NCI-H128 (cell line): ENCODE results near the gene TTLL13.

Experiments used
- DNase-seq: peaks from one replicate; lab custom pipeline; 2025; ENCODE audit not compliant: unreplicated experiment; lab: John Stamatoyannopoulos, UW

Gene TTLL13

DNA sequence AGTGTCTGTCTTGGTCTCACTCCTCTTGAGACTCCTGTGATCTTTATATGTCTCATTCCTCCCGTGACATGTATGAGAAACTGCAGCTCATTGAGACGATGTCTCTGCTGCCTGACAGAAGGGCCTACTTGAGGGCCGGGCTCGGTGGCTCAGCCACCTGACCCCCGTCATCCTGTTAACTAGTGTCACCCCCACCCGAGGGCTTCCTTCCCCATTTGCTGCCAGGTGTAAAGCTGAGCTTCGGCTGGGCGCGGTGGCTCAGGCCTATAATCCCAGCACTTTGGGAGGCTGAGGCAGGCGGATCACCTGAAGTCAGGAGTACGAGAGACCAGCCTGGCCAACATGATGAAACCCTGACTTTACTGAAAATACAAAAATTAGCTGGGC lies 35.5 kb upstream of the TTLL13 start:
- no peak for DNase-seq

DNA sequence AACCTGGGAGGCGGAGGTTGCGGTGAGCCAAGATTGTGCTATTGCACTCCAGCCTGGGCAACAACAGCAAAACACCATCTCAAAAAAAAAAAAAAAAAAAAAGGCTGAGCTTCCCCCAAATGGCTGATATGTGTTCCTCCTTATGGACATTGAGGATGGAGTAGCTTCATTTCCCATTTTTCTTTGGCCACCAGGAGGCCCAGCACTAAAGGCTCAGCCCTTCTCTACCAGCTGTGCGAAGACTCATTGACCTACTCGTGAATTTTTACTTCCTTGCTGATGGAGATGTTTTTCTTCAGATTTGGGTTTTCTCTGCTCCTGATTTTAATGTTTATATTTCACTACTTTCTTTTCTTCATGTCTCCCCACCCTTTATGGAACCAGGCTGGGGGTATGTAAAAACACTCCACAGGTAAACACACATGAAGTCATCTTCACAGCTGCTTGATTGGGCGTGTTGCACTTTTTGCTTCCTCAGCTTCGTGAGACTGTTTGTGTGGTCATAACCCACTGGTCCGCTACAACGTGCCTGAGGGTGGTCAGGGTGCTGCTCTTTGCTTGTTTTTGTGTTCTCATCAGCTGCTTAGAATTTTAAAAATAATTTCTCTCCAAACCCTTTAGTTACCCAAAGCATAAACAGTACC lies 34.7 kb upstream of the TTLL13 start:
- no peak for DNase-seq

DNA sequence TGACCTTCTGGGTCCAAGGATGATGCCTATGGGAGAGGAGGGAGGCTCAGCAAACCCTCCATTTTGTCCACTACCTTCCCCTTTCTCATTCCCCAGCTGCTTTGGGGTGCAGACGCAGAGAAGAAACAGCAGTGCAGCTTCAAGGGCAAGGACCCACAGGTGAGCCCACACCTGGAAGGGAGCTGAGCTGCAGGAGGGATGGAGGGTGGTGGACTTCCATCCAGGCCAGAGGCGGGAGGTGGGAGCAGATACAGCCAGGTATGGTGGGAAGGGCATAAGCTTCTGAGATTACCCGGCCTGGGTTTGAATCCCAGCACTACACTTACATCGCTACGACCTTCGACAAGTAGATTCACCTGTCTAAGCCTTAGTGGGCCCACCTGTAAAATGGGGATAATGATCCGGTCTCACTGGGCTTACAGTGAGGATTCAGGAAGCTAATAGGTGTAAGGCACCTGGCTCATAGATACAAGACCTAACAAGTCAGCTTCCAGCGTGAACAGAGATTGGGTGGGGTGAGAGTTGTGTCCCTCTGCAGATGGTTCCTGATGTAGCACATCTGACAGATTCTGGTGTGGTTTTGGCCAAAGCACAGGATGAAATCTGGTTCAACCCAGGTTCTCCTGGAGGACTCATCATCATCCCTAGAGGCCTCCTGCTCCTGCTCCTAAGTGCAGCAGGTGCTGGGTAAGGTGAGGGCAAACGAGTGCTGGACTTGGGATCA lies 31.5 kb upstream of the TTLL13 start:
- no peak for DNase-seq

DNA sequence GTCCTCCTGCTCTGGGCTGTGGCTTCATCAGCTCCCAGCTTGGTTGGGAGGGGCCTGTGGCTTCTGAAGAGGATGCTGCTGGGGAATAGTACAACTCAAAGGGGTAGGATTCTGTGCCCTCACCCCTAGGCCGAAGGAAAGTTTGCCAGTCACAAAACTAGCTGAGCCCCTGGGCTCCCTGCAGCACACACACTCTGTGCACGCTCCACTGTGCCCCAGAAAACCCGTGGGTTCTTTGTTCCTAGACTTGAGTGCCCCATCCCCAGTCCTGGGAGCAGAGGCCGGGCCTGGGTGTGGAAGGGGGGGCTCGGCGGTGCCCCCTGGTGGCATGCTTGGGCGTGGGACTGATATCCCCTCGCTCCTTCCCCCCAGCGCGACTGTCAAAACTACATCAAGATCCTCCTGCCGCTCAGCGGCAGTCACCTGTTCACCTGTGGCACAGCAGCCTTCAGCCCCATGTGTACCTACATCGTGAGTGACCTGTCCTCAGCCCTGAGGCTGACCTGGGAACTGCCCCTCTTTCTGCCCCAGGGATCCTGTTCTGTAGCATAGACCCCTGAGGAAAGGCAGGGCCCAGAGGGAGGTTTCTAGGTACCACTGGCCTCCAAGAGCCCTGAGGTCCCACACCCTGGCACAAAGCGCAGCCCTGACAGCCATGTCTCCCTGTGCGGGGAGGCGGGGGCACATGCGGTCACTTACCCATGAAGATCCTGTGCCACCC lies 29.8 kb upstream of the TTLL13 start:
- DNase-seq: no peak

DNA sequence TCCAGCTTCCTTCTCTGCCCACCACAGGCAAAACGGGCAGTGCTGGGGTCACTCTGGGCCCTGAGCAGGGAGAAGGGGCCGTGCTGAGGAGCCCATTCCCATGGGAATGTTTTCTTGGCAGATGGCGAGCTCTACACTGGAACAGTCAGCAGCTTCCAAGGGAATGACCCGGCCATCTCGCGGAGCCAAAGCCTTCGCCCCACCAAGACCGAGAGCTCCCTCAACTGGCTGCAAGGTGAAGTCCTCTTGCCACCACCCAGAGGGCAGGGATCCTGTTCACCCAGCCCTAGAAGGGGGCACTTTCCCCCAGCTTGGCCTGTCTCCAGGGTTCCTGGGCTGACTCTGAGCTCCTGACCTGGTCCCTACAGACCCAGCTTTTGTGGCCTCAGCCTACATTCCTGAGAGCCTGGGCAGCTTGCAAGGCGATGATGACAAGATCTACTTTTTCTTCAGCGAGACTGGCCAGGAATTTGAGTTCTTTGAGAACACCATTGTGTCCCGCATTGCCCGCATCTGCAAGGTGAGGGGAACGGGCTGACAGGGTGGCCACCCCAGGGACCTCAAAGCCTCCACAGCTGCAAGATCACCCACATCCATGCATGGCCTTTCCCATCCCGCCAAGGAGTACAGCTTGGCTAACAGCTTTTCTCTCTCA lies 28.0 kb upstream of the TTLL13 start:
- peak; percentile 11 for DNase-seq

DNA sequence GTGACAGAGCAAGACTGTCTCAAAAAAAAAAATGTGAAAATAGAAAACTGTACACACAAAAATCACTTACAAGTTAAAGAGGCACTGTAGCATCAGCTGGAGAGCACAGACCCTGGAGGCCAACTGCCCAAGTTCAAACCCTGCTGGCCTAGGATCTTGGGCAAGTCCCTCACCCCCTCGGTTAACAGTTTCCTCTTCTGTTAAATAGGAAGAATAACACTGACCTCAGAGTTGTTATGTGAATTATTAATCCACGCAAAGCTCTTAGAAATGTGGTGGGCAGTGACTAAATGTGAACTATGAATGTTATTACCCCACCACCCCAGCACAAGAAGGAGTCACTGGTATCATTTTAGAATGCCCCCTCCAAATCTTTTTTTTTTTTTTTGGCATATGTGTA lies 26.8 kb upstream of the TTLL13 start:
- no peak for DNase-seq

DNA sequence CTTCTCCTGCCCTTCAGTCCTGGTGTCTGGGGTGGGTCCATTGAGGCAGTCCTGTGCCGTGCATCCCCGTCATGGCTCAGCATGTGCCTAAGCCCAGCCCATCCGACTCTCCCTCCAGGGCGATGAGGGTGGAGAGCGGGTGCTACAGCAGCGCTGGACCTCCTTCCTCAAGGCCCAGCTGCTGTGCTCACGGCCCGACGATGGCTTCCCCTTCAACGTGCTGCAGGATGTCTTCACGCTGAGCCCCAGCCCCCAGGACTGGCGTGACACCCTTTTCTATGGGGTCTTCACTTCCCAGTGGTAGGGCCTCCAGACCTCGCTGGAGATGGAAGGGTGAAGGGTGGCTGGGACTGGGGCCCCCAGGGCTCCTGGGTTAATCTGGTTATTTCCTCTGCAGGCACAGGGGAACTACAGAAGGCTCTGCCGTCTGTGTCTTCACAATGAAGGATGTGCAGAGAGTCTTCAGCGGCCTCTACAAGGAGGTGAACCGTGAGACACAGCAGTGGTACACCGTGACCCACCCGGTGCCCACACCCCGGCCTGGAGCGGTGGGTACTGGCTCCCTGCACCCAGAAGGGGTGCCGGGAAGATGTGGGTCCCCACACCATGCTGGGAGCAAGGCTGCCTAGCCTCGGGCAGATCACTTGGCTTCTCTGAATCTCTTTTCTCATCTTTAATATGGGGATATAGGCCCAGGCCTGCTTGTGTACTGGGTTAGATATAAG lies 25.8 kb upstream of the TTLL13 start:
- no peak for DNase-seq

DNA sequence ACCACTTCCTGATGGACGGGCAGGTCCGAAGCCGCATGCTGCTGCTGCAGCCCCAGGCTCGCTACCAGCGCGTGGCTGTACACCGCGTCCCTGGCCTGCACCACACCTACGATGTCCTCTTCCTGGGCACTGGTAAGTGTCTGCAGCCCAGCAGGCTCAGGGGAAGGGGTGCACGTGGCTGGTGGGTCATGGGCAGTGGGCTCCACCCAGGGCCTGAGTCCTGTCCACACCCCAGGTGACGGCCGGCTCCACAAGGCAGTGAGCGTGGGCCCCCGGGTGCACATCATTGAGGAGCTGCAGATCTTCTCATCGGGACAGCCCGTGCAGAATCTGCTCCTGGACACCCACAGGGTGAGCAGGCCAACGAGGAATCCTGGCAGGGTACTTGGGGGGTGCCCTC lies 24.3 kb upstream of the TTLL13 start:
- DNase-seq: no peak

DNA sequence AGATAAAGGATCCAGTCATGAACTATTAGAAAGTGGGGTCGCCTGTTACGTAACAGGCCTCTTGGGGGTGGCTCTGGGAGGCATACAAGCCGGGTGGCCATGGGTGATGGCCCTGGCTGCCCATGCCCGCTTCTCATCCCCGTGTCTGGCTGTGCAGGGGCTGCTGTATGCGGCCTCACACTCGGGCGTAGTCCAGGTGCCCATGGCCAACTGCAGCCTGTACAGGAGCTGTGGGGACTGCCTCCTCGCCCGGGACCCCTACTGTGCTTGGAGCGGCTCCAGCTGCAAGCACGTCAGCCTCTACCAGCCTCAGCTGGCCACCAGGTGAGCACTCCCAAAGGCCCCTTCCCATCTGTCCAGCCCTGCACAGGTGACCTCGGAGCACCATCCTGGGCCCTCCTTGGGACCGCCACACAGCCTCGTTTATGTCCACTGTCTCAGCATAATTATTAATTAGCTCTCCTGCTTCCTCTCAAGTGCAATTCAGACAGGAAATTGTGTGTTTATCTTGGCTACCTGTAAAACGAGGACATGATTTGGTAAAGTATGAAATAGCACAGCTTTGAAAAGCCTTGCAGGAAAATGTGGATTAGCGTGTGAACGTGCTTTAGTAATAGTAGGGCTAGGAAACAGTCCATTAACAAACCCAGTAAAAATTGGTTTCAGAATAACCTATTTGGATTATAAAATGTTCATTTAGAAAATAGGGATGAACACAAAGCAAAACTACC lies 23.7 kb upstream of the TTLL13 start:
- no peak for DNase-seq

DNA sequence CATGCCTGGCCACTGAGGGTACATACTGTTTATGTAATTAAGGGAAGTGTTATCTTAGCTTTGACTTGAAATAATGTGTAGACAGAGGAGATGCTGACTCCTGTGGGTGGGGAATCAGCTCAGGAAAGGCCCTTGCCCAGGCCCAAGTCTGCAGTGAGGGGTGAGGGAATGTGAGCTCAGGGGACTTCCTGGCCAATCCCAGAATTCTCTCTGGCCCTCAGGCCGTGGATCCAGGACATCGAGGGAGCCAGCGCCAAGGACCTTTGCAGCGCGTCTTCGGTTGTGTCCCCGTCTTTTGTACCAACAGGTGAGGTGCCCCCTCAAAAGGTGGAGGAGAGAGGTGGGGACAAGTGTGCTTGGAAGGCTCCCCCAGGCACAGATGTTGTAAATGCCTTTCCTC lies 22.0 kb upstream of the TTLL13 start:
- no peak for DNase-seq

DNA sequence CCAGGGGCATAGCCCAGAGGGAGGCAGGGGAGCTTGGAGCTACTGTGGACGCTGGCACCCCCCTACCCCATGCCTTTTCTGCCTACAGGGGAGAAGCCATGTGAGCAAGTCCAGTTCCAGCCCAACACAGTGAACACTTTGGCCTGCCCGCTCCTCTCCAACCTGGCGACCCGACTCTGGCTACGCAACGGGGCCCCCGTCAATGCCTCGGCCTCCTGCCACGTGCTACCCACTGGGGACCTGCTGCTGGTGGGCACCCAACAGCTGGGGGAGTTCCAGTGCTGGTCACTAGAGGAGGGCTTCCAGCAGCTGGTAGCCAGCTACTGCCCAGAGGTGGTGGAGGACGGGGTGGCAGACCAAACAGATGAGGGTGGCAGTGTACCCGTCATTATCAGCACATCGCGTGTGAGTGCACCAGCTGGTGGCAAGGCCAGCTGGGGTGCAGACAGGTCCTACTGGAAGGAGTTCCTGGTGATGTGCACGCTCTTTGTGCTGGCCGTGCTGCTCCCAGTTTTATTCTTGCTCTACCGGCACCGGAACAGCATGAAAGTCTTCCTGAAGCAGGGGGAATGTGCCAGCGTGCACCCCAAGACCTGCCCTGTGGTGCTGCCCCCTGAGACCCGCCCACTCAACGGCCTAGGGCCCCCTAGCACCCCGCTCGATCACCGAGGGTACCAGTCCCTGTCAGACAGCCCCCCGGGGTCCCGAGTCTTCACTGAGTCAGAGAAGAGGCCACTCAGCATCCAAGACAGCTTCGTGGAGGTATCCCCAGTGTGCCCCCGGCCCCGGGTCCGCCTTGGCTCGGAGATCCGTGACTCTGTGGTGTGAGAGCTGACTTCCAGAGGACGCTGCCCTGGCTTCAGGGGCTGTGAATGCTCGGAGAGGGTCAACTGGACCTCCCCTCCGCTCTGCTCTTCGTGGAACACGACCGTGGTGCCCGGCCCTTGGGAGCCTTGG lies 21.3 kb upstream of the TTLL13 start:
- DNase-seq: no peak

DNA sequence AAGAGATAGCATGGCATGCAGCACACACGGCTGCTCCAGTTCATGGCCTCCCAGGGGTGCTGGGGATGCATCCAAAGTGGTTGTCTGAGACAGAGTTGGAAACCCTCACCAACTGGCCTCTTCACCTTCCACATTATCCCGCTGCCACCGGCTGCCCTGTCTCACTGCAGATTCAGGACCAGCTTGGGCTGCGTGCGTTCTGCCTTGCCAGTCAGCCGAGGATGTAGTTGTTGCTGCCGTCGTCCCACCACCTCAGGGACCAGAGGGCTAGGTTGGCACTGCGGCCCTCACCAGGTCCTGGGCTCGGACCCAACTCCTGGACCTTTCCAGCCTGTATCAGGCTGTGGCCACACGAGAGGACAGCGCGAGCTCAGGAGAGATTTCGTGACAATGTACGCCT lies 20.4 kb upstream of the TTLL13 start:
- no peak for DNase-seq

DNA sequence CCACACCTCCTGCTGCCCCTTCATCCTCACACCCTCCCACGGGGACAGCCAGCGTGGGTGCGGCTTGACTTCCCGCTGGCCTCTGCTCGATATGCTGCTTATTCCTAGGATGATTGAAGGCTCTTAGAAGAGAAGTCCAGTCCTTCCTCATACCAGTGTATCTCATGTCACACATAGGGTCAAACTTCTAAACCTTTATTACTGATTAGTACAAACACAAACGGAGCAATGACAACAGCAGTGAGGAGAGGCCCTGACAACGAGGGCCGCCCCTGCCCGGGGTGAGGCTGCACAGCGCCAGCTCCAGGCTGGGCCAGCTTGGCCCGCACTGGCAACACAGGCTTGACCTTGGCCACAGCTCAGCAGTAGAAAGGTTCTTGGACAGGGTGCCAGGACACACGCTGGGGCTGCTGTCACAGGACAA lies 19.3 kb upstream of the TTLL13 start:
- DNase-seq: no peak

DNA sequence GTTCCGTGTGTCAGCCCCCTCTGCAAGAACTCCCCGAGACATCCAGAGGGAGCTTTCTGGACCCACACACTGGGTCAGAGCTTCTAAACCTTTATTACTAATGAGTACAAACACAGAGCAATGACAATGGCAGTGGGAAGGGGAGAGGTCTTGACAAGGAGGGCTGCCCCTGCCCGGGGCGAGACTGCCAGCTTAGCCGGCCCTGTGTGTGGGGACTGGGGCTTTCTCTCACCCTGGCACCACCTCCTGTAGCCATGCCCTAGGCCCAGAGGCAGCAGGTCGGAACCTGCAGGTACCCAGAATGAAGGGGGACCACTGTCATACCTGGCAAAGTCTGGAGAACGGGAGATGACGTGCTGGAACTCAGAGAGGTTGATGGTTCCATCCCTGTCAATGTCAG lies 18.7 kb upstream of the TTLL13 start:
- DNase-seq: no peak

DNA sequence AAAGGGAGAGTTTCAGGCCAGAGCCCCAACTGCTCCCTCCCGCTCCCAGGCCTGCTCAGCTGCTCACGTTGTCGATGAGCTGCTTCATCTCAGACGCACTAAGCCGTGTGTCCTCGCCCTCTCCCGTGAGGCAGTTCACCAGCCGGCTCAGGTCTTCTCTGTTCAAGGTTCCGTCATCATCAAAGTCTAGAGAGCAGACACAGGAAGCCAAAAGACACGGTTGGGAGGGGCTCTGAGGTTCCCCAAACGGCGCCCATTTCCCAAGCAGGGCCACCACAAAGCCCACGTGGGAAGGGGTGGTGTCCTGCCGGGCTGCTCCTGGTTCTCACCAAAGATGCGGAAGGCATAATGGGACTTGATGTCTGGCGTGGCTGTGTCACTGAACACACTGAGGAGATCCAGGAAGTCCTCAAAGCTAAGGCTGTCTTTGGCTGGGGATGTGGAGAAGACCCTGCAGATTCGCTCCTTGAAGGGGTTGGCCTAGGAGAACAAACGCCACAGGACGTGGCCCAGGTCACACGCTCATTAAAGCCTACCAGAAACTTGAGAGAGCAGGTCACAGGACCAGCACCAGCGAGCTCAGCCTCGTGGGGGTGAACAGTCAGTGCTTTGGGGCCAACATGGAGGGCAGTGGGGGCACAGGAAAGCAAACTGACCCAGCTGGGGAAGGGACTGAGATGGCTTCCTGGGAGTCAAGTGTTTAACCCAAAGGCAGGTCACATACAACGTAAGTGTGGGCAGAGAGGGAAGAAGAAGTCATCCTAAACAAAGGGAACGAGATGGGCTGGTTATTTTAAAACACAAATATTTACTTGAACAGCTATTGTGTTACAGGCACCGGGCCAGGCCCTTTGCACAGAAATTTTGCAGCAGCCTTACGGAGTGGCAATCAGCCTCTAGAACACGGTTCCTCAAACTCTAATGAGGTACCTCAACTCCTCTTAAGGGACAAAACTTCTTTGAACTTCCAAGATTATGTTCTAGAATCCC lies 18.0 kb upstream of the TTLL13 start:
- no peak for DNase-seq

DNA sequence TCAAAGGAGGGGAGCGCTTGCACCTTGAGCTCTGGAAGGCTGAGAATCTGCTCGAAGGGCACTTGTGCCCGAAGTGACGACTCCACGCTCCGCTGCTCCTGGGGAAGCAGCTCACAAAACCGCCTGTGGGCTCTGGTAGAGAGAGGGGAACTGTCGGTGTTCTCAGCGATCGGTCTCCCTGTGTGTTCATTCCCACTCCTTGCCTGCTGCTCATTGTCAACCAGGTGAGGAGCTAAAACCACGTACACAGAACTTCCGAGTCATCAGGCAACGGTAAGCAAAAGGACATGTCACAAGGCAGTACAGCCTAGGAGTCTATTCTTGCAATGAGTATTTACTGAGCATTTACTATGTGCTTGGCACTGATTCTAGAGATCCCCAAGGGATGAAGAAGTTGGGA lies 17.2 kb upstream of the TTLL13 start:
- DNase-seq: no peak

DNA sequence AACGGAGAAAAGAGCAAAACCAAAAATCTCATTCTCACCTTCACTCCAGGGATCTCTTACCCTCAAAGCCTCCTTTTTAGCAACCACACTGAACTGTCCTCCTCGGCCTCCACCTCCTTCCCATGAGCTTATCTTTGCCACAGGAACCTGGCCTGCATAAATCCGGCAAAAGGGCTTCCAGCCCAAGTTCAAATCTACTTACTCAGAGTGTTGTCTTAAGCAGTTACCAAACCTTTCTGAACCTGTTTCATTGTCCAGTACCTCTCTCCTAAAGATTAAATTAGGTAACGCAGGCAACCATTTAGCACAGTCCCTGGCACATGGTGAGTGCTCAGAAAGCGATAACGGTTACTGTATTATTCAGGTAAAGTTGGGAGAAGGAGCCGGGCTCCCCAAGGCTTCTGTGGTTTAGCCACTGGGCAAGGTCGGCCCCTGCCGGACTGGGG lies 16.4 kb upstream of the TTLL13 start:
- DNase-seq: no peak
